NCI-H460 (cell line): Measurements from ENCODE around the gene RTP5. TPM values are rescaled to one million over a fixed set of nuclear protein-coding genes. Genes with fewer than 3 reads are reported as not detected.
"Not testable (repeated sequence)": the region's sequence is repeated elsewhere in the genome, so short reads cannot be mapped to it uniquely, and the experiment has no call there.

Experiments used
- DNase-seq: peaks from one replicate; pipeline ENCODE4 v3.0.0-alpha.2; 2016; ENCODE audit warnings: low read depth; ENCODE audit errors: extremely low read depth
- polyA plus RNA-seq: library from polyadenylated mRNA; depleted of rRNA; stranded (reverse); fragments of >200 nt; gene quantifications from 2 replicates; pipeline ENCODE4 v1.2.3, GENCODE V29; 2014; cell fraction: nucleus; rRNA removed
- total RNA-seq: library from RNA; depleted of rRNA; stranded (reverse); fragments of >200 nt; shearing (Covaris generic); gene quantifications from 2 replicates; pipeline ENCODE4 v1.2.3, GENCODE V29; 2014; rRNA removed

Gene RTP5
- not detected in 2 replicates for total RNA-seq
- not detected in 2 replicates for polyA plus RNA-seq

GRCh38 chr2:241869087-241869961 lies at the start of gene RTP5:
Gene RTP5, plus strand, starts transcription at chr2:241869729. Its CDS starts 28 bp downstream, at chr2:241869757.
- no peak for DNase-seq

DNA sequence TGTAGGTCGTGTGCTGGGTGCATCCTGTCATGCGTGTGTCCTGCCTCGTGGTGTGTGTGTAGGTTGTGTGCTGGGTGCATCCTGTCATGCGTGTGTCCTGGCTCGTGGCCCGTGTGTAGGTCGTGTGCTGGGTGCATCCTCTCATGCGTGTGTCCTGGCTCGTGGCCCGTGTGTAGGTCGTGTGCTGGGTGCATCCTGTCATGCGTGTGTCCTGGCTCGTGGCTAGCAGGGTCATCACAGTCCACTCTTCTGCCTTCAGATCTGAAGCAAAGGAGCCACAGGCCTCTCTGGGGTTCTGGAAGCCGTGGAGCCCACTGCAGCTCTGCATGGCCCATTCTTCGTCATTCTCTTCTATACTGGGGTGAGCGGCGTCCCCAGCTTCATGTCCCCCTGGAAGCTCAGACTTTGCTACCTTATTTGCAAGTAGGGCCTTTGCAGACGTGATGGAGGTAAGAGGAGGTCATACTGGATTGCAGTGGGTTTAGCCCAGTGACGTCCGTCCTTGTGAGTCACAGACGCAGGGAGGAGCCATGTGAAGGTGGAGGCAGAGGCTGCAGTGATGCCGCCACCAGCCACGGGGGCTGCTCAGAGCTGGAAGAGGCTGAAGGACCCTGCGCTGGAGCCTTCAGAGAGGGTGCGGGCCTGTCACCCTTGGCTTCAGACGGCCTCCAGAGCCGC lies 49.4 kb upstream of the RTP5 start:
- DNase-seq, result not testable (repeated sequence)

- DNase-seq, result no peak
Measured at GRCh38 chr2:241820625-241821384, 48.7 kb upstream of the RTP5 start.

- DNase-seq, result no peak
Measured at GRCh38 chr2:241821460-241822263, 47.9 kb upstream of the RTP5 start.

DNA sequence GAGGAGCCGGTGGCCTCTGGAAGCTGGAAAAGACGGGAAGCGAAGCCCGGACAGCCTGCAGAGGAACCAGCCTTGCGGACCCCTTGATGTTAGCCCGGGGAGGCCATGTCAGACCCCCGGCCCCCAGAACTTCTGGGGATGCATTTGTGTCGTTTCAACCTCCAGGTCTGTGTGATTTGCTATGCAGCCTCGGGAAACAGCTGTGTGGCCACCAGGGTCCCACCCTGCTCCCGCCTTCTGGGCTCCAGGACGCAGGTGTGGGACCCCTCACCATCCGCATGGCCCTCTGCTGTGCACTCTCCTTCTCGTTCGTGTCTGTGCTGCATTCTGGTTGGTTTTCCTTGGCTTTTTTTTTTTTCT lies 47.3 kb upstream of the RTP5 start:
- no peak for DNase-seq

DNA sequence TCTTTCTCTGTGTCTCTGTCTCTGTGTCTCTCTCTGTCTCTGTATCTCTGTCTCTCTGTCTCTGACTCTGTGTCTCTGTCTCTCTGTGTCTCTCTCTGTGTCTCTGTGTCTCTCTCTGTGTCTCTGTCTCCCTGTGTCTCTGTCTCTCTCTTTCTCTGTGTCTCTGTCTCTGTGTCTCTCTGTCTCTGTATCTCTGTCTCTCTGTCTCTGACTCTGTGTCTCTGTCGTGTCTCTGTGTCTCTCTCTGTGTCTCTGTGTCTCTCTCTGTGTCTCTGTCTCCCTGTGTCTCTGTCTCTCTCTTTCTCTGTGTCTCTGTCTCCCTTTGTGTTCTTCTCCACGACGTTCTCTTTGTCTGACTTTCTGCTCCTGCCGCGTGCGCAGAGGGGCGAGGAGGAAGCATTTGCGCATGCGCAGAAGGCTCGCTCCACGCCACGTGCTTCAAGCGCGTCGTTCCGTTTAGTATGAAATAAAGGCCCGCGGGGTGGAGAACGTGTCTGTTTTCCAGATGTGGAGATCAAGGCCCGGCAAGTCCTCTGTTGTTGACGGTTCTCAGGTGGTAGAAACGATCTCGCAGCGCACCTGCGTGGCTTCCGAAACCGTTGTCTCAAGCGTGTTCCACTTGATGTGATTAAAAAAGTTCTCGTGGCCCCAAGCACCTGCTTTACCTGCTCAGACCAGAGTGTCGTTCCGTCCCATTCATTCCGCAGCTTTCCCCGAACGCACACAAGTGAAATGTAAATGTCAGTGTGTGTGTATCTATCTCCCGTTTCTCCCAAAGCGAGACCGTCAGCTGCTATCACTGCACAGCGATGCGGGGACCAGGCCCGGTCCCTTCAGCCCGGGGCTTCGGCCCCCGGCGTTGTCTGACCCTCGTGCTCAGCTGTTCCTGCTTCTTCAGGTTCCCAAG lies 45.7 kb upstream of the RTP5 start:
- DNase-seq, result not testable (repeated sequence)

GRCh38 chr2:241827394-241827793 lies 42.1 kb upstream of the RTP5 start:
- DNase-seq, result no peak

- DNase-seq, result no peak
Measured at GRCh38 chr2:241833101-241833663, 36.3 kb upstream of the RTP5 start.

DNA sequence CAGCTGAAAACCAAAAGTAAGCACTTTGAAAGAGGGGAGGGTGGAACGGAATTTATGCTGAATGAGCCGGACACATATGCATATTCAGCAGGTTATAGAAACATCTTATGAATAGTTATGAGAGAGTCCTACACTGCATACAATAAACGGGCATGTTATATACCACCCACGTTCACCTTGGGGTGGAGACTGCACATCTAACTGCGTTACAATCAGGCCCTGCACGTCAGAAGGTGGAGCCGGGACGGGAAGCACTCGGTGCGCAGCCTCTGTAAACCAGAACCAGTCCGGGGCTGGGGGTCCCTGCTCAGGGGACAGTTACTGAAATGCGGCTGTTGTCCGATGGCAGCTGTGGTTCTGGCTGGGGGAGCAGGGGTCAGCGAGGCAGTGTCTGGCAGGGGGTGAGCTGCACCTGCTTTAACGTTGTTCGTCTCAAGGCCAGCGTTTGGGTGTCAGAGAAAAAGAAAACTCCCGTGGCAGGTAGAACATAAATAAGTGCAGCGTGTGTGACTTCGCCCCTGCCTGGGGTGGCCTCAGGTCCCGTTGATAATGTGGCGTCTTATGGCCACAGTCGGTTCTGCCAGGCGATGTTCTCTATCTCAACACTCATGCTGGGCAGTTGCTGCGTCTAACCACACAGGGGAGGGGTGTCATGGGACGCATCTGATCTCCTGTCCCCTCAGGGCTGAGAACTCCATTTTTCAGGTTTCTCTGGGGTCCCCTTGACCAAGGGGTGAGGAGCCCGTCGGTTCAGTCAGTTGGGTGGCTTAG lies 35.6 kb upstream of the RTP5 start:
- not testable (repeated sequence) for DNase-seq

DNA sequence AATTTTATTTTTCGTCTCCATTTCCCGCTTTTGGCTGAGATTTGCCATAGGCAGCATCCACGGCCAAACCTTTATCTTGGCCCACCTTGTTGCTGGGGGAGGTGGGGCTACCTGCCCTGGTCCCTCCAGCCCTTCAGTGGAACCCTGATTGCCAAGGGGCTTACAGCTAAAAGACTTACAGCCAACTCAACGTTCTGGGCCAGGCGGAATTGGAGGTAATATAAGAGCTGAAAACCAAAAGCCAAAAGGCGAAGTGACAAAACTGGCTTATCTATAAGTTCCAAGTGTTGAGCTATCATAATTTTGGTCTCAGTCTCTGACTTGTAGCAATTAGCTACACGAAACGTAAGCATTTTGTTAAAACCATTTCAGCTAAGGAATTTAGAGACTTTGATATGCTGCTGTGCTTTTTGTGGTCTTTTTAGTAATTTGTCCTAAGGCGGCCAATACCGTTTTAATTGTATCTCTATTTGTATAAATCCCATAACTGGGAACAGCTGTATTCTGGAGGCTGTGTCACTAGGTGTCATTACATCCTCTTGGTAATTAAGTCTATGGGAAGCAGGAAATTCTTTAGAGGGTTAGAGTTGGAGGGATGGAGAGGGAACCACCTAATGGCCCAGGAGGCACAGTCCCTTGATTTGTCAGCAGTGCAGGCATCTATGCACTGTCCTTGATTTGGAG lies 34.9 kb upstream of the RTP5 start:
- DNase-seq, result no peak

GRCh38 chr2:241835611-241836010 lies 33.9 kb upstream of the RTP5 start:
- DNase-seq, result no peak

DNA sequence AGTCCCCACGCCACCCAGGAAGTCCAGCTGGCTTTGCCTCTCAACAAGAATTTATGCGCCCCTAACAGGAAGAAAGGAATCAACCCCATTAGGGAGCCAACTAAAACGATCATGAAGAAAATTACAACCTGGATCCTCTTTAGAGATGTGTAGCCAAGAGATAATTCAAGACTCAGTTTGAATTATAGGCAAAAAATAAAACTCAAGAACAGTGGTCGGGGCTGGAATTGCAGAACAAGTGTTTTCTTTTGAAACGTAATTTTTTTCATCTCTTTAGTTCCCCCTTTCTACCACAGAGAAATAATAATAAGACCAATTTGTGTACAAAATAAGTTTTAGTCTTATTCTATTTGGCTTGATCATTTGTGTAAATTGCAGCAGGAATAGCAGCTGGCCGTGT lies 33.2 kb upstream of the RTP5 start:
- no peak for DNase-seq

GRCh38 chr2:241837197-241837965 lies 32.1 kb upstream of the RTP5 start:
- DNase-seq, result no peak

DNA sequence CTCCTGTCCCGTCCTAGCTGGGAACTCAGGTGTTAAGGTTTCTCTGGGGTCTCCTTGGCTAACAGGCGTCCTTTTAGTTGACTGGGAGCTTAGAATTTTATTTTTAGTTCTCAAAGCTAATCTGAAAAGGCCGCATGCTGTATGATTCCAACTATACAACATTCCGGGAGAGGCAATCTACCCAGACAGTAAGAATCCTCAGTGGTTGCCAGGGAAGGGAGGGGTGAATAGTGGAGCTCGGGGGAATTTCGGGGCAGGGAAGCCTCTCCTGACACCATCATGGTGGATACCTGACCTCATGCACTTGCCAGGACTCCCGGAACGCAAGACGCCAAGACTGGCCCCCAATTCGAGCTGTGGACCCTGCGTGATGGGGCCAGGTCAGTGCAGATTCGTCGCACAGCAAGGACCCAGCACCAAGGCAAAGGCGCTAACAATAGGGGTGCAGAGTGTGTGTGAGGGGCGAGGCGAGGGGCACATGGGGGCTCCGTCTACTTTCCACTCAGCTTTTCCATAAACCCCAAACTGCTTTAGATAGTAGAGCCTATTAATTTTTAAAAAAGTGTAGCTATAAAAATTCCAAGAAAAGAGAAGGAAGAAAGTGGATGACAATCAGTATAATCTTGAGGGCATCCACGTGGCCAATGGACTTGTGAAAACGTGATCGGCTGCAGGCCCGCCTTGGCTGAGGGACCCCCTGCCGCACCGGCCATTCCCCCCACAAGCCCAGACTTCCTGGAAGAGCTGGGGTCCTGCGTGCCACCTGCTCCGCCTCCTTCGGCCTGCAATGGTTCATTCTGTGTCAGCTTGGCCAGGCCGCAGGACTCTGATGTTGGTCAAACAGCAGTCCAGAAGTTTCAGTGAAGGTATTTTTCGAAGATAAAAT lies 28.1 kb upstream of the RTP5 start:
- DNase-seq, result no peak

- no peak for DNase-seq
Measured at GRCh38 chr2:241842067-241842415, 27.5 kb upstream of the RTP5 start.

GRCh38 chr2:241842620-241843211 lies 26.8 kb upstream of the RTP5 start:
- no peak for DNase-seq
